Activated T-helper 9 cell treated with anti-CD3 and anti-CD28 coated beads, Interleukin-2, amount 50 U/mL, for 16 hours (primary cell): ENCODE measurements around the gene CD22.
"Not testable (repeated sequence)": the region's sequence is repeated elsewhere in the genome, so short reads cannot be mapped to it uniquely, and the experiment has no call there.

Source experiments
- DNase-seq: peaks from one replicate; pipeline ENCODE4 v3.0.0-alpha.2; 2020; ENCODE audit warnings: low read depth

CD22 gene

GRCh38 chr19:35328851-35329285, at the start of gene CD22:
Gene CD22 (plus strand): TSS chr19:35329187. CDS start chr19:35332041, 2,854 bp downstream.
- DNase-seq, result no peak

GRCh38 chr19:35279374-35279773, 49.6 kb upstream of the CD22 start:
- DNase-seq, result no peak

- no peak for DNase-seq
Observed at GRCh38 chr19:35279985-35280821, 48.8 kb upstream of the CD22 start.

- no peak for DNase-seq
Observed at GRCh38 chr19:35281303-35281702, 47.7 kb upstream of the CD22 start.

- DNase-seq, result no peak
Observed at GRCh38 chr19:35284153-35285094, 44.6 kb upstream of the CD22 start.

- DNase-seq, result no peak
Observed at GRCh38 chr19:35285095-35285449, 43.9 kb upstream of the CD22 start.

- DNase-seq, result not testable (repeated sequence)
Observed at GRCh38 chr19:35285465-35285864, 43.5 kb upstream of the CD22 start.

- not testable (repeated sequence) for DNase-seq
Observed at GRCh38 chr19:35286101-35286500, 42.9 kb upstream of the CD22 start.

- DNase-seq, result no peak
Observed at GRCh38 chr19:35287713-35288112, 41.3 kb upstream of the CD22 start.

- DNase-seq, result no peak
Observed at GRCh38 chr19:35288331-35288730, 40.7 kb upstream of the CD22 start.

- DNase-seq, result no peak
Observed at GRCh38 chr19:35288906-35289305, 40.1 kb upstream of the CD22 start.

- no peak for DNase-seq
Observed at GRCh38 chr19:35290381-35291127, 38.4 kb upstream of the CD22 start.

GRCh38 chr19:35291259-35291658, 37.7 kb upstream of the CD22 start:
- no peak for DNase-seq

GRCh38 chr19:35291916-35292315, 37.1 kb upstream of the CD22 start, which contains the start of gene MAG:
Gene MAG (plus strand): TSS chr19:35292161. CDS start chr19:35295409, 3,248 bp downstream.
- no peak for DNase-seq

GRCh38 chr19:35292421-35293362, 36.3 kb upstream of the CD22 start:
- DNase-seq, result no peak

- no peak for DNase-seq
Observed at GRCh38 chr19:35293363-35293739, 35.6 kb upstream of the CD22 start.

- DNase-seq, result no peak
Observed at GRCh38 chr19:35293808-35294207, 35.2 kb upstream of the CD22 start.

- no peak for DNase-seq
Observed at GRCh38 chr19:35294328-35294727, 34.7 kb upstream of the CD22 start.

- no peak for DNase-seq
Observed at GRCh38 chr19:35294859-35295791, 33.9 kb upstream of the CD22 start.
